Right hindlimb (tissue), 1 donor: ENCODE results near the gene PCDH17.

Source experiments
- DNase-seq: peaks from one replicate; pipeline ENCODE4 v3.0.0-alpha.2; 2018

PCDH17 gene

DNA sequence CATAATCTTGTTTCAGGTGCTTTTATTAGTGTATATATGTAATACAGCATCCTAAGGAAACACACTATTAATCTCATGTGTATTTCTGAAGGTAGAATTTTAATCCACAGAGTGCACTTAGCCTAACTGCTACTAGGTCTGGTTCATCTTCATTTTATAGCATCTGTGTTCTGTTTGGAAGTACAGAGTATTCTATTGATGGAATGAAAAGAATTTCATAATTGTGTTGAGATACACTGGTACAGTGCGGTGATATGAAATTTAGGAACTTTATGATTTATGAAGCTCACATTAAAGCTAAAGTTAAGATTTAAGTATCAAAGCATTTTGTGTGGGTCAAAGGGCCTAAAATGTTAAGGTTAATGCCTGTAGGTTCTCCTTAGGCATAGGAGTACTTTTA lies 6.0 kb downstream of the PCDH17 start:
- no peak for DNase-seq

DNA sequence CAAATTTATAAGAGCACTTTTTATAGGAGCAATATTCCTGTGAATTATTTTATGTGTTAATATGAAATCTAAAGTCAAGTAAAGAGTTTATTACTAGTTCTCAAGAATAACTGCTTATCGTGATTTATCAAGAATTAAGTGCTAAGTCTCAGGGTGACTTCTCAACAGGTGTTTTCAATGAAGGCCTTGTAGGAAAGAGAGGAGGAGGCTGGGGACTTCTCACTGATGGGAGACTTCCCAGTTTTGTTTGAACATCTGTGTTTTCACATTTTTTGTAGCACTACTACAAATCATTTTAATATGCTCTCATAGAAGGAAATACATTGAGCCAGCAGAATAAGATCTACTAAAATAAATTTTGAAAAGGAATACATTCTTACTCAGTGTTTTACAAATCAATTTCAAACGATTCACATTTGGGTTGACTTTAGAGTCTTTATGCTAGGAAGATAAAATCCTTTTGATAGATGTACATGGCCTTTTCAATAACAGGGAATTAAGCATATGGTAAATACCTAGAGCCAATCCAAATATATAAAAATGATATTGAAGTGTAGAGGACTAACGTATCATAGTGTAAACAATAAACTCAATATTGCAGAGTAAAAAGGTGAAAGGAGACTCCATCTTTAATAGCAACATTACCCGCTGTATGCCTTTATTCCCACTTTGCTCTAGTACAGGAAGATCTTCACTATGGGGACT lies 6.8 kb downstream of the PCDH17 start:
- no peak for DNase-seq

- no peak for DNase-seq
Measured at GRCh38 chr13:57640607-57641006, 9.1 kb downstream of the PCDH17 start.

DNA sequence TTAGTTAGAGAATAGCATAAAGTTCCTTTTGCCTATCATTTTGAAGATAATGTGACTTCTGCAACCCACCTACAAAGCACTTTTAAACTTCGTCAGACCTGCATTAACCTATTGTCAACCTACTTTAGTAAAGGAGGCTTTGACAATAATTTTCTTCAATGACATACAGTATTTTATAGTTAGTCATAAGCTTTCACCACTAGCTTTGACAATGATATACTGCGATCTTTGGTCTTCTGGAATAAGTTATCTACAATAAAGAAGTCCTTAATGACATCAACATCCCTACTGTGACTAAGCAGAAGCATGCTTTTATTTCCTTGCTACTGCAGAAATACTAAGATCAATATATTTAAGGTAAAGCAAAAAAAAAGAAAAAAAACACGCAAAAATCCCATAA lies 9.5 kb downstream of the PCDH17 start:
- DNase-seq = no peak

DNA sequence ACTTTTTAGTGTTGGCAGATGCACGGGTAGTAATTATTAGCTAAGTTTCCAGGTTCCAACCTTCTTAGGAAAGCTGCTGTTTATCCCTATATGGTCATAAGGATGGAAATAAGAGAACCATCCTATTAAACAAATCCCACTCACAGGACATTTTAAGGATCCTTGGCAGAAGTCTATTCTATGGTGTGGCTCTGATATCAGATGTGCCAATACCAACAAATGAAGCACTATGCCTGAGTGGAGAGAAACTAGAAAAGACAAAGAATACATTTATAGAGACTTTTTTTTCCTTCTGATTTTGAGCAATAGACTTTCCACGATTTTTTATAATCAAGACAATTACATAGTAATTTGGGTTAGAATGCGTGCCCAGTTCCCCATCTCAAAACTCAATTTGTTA lies 12.6 kb downstream of the PCDH17 start:
- DNase-seq = no peak

- no peak for DNase-seq
Measured at GRCh38 chr13:57653229-57653989, 21.9 kb downstream of the PCDH17 start.

DNA sequence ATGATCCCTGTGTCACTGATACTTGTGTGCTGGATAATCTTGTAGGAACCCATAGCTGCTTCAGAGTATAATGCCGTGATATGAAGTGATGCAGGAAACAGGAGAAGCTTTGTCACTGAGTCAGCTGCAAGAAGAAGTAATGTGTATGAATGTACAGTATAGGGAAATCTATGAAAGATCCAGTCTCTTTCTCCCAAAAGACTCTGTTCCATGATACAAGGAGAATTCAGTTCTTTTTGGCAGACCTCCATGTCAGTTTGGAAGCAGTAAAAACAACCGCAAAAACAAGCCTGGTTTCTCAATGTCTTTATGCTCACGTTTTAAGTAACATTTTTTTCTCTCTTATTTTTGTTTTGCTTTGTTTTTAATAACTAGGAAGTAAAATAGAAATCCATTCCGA lies 33.9 kb downstream of the PCDH17 start:
- DNase-seq = no peak

- DNase-seq = no peak
Measured at GRCh38 chr13:57666131-57666953, 34.8 kb downstream of the PCDH17 start.

DNA sequence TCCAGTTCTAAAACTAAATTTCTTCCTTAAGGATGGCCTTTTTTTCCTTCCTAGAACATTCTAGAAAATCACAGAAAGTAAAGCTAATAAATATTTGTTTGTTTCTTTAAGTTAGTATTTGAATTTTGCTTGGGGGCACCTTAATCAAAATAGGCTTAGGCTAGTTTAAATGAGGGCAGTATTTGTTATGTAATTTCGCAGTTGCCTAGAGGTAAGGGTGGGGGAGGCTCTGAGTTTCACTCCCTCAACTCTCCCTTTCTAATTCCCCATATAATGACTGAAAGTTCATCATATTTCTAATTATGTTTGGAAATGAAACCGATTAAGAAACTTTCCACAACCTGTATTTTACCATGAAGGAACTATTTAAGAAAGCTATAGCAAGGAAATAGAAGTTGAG lies 40.6 kb downstream of the PCDH17 start:
- no peak for DNase-seq

DNA sequence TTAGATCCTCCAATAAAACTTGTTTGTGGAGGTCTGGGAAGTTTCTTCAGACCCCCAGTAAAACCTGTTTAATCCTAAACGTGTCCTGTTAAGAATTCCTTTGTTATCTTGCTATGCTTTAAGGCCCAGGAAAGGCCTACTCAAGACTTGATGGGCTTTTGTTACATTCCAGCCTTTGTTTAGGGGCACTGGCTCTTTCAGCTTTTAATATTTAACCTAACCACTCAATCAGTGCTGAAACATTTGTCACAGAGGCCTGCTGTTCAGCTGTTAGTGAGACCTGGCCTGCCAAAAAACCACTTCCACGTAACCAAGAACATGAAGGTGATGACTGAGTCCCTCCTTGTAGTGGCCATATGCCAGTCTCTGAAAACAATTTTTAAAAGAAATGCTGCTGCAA lies 41.7 kb downstream of the PCDH17 start:
- no peak for DNase-seq

GRCh38 chr13:57675526-57675925 lies 44.0 kb downstream of the PCDH17 start:
- no peak for DNase-seq

- no peak for DNase-seq
Measured at GRCh38 chr13:57680609-57681008, 49.1 kb downstream of the PCDH17 start.

- no peak for DNase-seq
Measured at GRCh38 chr13:57682128-57682716, 50.7 kb downstream of the PCDH17 start.

DNA sequence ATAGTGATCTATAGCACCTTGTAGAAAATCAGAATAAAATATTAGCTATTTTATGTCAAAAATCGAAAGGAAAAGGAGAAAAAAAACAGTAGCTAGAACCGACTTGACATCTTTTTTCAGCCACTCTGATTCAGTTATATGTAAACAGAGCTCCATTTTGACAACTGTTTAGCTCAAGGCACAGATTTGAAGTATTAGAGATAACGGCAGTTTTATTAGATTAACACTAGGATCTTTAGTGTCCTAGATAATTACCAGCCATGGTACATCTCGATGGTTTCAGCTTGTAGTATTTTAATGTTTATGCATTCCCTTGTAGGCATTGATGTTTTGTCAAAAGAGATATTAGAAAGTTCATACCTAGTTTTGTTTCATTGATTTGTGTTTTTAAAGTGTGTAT lies 67.3 kb downstream of the PCDH17 start:
- DNase-seq = no peak

GRCh38 chr13:57704031-57704430 lies 72.5 kb downstream of the PCDH17 start:
- DNase-seq = no peak

- no peak for DNase-seq
Measured at GRCh38 chr13:57716295-57716694, 84.8 kb downstream of the PCDH17 start.

- DNase-seq = no peak
Measured at GRCh38 chr13:57724486-57725272, 93.1 kb downstream of the PCDH17 start.

DNA sequence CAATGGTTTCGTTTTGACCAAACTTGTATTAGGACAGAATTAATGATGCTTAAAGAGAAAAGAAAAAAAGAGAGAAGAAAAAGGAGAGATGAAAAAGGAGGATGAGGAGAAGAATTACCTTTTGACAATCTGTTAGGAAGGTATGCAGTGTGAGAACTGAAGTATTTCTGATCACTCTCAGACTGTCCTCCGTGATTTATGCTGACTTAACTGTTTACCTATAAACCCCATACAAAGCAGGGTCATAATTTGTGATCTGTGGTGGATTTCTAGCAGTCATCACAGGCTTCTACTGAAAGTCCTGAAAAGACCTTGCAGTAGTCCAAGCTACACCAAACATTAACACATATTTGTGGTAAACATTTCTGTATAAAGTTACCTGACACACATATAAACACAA lies 93.9 kb downstream of the PCDH17 start:
- DNase-seq = no peak

DNA sequence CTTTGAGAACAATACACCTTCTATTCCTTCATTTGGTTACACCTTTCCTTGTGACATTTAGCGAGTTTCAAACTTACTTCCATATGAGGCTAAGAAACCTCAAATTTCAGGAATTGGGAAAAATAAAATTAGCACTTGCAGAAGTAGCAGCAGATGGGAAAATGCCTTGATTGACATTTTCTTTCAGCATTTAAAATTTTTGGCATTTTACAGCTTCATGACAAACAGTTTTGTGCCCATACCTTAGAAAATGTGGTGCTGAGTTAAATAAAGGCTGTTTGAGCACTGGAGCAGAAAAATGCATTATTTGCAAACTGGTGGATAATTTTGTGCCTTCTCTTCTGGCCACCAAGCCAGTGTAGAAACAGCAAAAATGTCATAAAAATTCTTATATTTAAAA lies 95.4 kb downstream of the PCDH17 start:
- no peak for DNase-seq

GRCh38 chr13:57734306-57734705 lies 102.8 kb downstream of the PCDH17 start:
- no peak for DNase-seq

- DNase-seq = no peak
Measured at GRCh38 chr13:57739089-57739488, 107.5 kb downstream of the PCDH17 start.

DNA sequence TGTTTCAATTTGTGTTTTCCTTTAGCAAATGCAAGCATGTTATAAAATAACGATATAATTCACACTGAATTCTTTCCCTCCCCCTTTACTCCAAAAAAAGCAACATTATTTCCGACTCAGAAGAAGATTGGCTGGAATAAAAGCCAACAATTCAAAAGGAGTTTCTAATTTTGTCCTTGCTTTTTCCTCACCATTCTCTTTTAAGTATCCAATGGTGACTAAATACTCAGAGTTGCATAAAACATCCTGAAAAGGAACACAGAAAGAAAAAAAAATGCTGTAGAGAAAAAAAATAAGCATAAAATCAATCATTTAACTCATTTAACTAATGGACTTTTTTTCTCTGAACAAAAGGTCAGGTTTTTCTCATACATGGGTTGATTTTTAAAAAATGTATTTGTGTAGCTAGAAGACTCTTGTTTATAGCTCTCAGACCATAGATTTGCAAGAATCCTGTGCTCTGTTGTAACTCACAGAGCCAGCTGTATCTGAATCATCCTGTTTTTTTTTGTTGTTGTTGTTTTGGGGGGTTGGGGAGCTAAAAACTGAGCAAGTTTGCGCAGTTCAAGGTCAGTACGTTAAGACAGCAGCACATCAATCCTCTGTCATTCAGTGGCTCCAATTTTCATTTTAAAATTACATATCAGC lies 108.1 kb downstream of the PCDH17 start:
- no peak for DNase-seq
